Cardiac fibroblast (primary cell): ENCODE data around the gene COPS8.

Experiments
- DNase-seq, 2 donors: peaks; one replicate each; pipeline versions ENCODE4 v3.0.0 to v3.0.0-alpha.2; 2010; ENCODE audit warnings: low read depth in 2 of 2
- H3K4me3 ChIP-seq, 2 donors: replicated peaks in 1 of 2; 1 replicate in 1 of 2; 2 replicates in 1 of 2; pipeline ENCODE4 v1.5.1; 2011; ENCODE audit warnings: low read depth in 2 of 2, low read length in 2 of 2, mild to moderate bottlenecking in 2 of 2, moderate library complexity in 1 of 2
- TF ChIP-seq, protein P1 (sequence below): IDR thresholded peaks from one replicate; pipeline ENCODE4 v1.5.1; 2011; ENCODE audit warnings: low read depth, mild to moderate bottlenecking, low read length, inconsistent platforms

Gene COPS8

DNA sequence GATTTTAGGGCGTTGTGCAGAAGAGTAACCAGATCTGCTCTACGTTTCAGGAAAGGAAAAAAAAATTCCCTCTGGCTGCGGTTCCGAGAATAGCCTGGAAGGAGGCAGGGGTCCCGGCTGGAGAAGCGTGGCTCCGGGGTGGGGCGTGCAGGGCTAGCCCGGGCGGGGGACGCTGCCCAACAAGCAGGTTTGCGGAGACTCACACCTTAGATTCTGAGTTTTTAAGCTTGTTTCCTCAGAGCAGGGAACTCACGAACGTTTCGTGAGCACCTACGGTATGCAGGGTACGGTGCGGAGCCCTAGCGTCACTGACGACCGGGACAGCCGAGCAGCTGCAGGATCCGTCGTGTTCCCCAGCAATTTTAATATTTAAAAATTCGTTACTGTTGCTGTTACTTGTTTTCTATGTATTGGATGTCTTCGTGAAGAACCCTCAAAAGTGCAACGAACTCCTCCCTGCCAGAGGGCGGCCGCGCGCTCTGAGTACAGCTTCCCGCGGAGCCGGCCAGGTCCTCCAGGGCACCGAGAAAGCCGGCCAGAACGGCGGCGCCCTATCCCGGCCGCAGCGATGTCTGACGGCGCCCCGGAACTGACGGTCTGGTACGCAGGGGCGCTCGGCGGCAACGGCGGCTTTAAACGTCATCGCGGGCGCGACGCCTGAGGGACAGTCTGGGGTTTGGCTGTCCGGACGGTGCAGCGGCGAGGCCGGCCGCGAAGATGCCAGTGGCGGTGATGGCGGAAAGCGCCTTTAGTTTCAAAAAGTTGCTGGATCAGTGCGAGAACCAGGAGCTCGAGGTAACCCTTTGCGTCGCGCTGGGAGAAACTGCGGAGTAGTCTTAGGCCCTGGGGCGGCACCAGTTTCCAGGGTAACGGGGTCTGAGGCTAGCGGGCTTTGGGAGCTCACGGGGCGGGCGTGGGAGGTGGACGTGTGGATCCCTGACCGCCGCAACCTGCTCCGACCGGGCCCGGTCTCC, at the start of gene COPS8:
TSS of gene COPS8 (plus strand) at position 642 of the 974 bp plus-strand sequence. CDS start at position 718, 76 bp downstream.
- peak; percentile 93 to 95 for DNase-seq
- H3K4me3 ChIP-seq, result peak within 1 kb of the TSS; percentile 86 to 91
- TF ChIP-seq, protein P1, sequence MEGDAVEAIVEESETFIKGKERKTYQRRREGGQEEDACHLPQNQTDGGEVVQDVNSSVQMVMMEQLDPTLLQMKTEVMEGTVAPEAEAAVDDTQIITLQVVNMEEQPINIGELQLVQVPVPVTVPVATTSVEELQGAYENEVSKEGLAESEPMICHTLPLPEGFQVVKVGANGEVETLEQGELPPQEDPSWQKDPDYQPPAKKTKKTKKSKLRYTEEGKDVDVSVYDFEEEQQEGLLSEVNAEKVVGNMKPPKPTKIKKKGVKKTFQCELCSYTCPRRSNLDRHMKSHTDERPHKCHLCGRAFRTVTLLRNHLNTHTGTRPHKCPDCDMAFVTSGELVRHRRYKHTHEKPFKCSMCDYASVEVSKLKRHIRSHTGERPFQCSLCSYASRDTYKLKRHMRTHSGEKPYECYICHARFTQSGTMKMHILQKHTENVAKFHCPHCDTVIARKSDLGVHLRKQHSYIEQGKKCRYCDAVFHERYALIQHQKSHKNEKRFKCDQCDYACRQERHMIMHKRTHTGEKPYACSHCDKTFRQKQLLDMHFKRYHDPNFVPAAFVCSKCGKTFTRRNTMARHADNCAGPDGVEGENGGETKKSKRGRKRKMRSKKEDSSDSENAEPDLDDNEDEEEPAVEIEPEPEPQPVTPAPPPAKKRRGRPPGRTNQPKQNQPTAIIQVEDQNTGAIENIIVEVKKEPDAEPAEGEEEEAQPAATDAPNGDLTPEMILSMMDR, result peak; percentile 23

DNA sequence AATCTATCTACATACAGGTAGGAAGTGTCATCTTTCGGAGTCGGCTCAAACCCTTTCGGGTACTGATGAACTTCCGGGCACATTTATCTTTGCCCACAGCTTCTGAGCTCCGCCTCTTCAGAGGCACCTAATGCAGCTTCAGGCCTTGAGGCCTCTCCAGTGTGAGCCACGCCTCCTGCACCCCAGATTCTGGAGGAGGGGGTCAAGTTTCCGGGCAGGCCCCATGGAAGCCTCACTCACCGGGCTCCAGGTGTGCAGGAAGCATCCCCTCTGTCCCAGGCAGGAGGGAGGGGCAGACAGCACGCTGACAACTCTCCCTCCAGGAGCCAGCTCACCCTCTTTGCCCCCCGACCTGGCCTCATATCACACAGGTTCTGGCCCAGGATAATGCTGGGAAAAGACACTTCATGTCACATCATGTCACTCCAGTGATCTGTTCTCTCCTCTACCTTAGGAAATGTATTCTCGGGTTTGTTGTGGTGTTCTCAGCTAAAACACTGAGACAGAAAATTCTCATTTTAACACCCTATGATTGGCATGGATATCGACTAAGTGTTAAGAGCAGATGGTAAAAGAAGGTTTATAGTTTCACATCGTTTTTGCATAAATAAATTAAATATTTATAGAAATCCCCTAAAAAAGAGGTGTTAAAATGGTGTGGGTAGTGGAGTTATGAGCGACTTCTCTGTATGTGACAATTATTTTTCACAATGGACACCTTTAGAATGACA, 46.2 kb upstream of the COPS8 start:
- TF ChIP-seq, protein P1, result no peak
- no peak for DNase-seq

DNA sequence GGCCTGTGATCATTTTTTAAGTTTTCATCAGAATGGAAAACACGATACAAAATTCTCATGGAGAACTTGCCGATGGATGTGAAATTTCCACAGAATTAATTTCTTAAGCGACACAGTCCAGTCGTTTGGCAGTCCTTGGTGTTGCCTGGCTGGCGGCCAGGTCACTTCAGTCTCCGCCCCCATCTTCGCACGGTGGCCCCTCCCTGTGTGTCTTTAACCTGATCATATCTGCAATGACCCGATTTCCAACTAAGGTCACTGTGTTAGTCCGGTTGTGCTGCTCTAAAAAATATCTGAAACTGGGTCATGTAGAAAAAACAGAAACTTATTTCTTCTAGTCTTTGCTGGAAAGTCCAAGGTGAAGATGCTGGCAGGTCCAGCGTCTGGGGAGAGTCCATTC, 44.5 kb upstream of the COPS8 start:
- DNase-seq, result no peak
- H3K4me3 ChIP-seq, result no peak overlapping the region
- TF ChIP-seq, protein P1, result no peak

More for the DNA sequence above, 46.2 kb upstream of the COPS8 start:
- no peak overlapping the region for H3K4me3 ChIP-seq

DNA sequence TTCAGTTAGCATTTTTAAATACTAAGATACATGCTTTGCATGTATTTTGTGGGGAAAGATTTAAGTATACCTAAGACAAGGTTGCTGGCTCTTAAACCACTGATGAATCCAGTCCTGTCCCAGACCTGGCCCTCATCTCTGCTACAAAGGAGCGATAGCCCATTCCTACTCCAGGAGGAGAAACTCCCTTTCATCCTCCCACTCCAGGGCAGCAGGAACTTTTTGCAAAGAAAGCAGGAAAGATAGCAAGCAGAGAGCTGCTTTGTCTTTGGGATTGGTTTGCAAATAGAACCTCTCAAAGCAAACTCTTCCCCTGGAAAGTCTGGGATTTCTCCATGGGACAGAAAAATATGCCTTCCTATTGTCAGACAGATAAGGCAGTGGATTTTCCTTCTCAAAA, 43.6 kb upstream of the COPS8 start:
- no peak overlapping the region for H3K4me3 ChIP-seq
- no peak for DNase-seq
- TF ChIP-seq, protein P1, result no peak

DNA sequence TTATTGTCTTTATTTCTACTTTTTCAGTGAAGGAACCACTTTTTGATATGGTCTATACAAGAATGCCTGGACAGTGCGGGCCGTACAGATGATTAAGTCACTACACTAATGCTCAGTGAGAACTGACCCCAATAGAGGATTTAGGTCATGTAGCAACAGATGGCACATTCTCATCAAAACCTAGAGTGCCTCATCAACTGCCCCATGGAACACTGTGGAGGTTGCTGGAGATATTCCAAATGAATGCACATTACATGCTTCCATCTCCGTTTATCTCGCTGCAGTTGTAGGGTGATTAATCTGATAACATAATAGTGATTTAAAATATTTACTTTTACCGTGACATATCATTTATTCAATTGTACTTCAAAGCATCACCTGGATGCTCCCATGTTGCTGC, 41.8 kb upstream of the COPS8 start:
- TF ChIP-seq, protein P1, result no peak
- no peak for DNase-seq
- no peak overlapping the region for H3K4me3 ChIP-seq

DNA sequence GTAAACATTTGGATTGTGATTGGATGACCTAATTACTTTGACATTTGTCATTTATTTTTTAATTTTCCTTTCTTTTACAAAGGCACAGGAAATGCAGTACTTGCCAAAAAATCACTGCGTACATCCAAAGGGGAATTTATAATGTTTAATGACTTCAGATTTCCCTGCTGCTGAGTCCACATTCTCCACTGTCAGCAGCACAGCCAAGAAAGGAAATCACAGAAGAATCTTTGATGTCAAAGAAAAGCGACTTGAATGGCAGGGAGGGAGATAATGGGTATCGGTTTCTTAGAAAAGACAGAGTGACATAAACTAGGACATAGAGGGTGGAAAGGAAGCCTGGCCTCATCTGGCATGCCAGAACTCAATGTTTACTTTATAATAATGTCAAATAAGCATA, 41.4 kb upstream of the COPS8 start:
- no peak for DNase-seq
- TF ChIP-seq, protein P1, result no peak
- H3K4me3 ChIP-seq, result no peak overlapping the region
